OCI-LY7 (cell line): ENCODE results near the gene CNTNAP5. TPM values are rescaled to one million over a fixed set of nuclear protein-coding genes. Genes with fewer than 3 reads are reported as not detected.

Experiments
- BruUV-seq: library from RNA; stranded (reverse); fragments of 400-500 nt; replicated peaks from 2 replicates; lab custom pipeline; 2021; lab: Mats Ljungman, UMichigan
- CTCF ChIA-PET: fragments of 300-600 bp; sonication (Branson Sonifier 250); formaldehyde crosslinking; loops from one replicate; lab custom pipeline; 2022; ENCODE audit warnings: antibody characterized with exemption; ENCODE audit not compliant: unreplicated experiment; lab: Charles Lee
- POLR2A ChIA-PET: fragments of 300-600 bp; sonication (Branson Sonifier 250); formaldehyde crosslinking; loops from one replicate; lab custom pipeline; 2022; ENCODE audit warnings: antibody characterized with exemption; lab: Charles Lee
- DNase-seq: peaks from one replicate; pipeline ENCODE4 v3.0.0-alpha.2; 2015; ENCODE audit warnings: low spot score
- H2AFZ ChIP-seq: fragments of 200-600 bp; sonication (generic), shearing (Covaris generic); 2 replicates; pipeline ENCODE4 v1.6.1; 2014; ENCODE audit warnings: mild to moderate bottlenecking, antibody characterized with exemption, low read length, moderate library complexity
- H3K27ac ChIP-seq: fragments of 200-600 bp; sonication (generic); 2 replicates; pipeline ENCODE4 v1.5.1; 2014; ENCODE audit warnings: mixed run types, low read depth, mild to moderate bottlenecking, moderate library complexity, low read length, inconsistent platforms; ENCODE audit not compliant: poor library complexity, severe bottlenecking
- H3K36me3 ChIP-seq: fragments of 200-600 bp; sonication (generic); 2 replicates; pipeline ENCODE4 v1.6.1; 2014; ENCODE audit warnings: mild to moderate bottlenecking, antibody characterized with exemption, low read length, moderate library complexity, mixed read lengths; ENCODE audit not compliant: insufficient read depth
- H3K4me1 ChIP-seq: fragments of 200-600 bp; sonication (generic); 2 replicates; pipeline ENCODE4 v1.5.1; 2014; ENCODE audit warnings: mild to moderate bottlenecking, low read length; ENCODE audit not compliant: insufficient read depth, poor library complexity, severe bottlenecking
- H3K4me2 ChIP-seq: fragments of 200-600 bp; sonication (generic); 2 replicates; pipeline ENCODE4 v1.6.1; 2014; ENCODE audit warnings: mild to moderate bottlenecking, low read length
- H3K4me3 ChIP-seq: fragments of 200-600 bp; sonication (generic); 2 replicates; pipeline ENCODE4 v1.5.1; 2014; ENCODE audit warnings: mild to moderate bottlenecking, low read depth, low read length; ENCODE audit not compliant: poor library complexity, severe bottlenecking
- H3K79me2 ChIP-seq: fragments of 200-600 bp; sonication (generic); 2 replicates; pipeline ENCODE4 v1.6.1; 2016; ENCODE audit warnings: low read depth, mild to moderate bottlenecking, low read length, moderate library complexity, mixed read lengths; ENCODE audit not compliant: insufficient read depth
- H3K9me2 ChIP-seq: fragments of 200-600 bp; sonication (generic); 2 replicates; pipeline ENCODE4 v1.6.1; 2016; ENCODE audit warnings: mild to moderate bottlenecking, low read length, mixed read lengths; ENCODE audit not compliant: insufficient read depth
- H3K9me3 ChIP-seq: fragments of 200-600 bp; sonication (generic); 2 replicates; pipeline ENCODE4 v1.6.1; 2014; ENCODE audit warnings: mild to moderate bottlenecking, mixed run types, low read length, mixed read lengths
- H4K20me1 ChIP-seq: fragments of 200-600 bp; sonication (generic); 2 replicates; pipeline ENCODE4 v1.6.1; 2014; ENCODE audit warnings: mild to moderate bottlenecking, antibody characterized with exemption, low read length, moderate library complexity, mixed read lengths; ENCODE audit not compliant: insufficient read depth
- CTCF ChIP-seq: fragments of 200-600 bp; sonication (generic); conservative IDR thresholded peaks from 2 replicates; pipeline ENCODE4 v1.5.1; 2014; ENCODE audit warnings: mild to moderate bottlenecking, antibody characterized with exemption, low read length, moderate library complexity, mixed read lengths
- EZH2phosphoT487 ChIP-seq: fragments of 200-600 bp; sonication (generic); IDR thresholded peaks from 2 replicates; pipeline ENCODE4 v1.6.1; 2018; ENCODE audit warnings: low read depth, borderline replicate concordance, mild to moderate bottlenecking, mixed run types, antibody characterized with exemption, low read length, moderate library complexity, mixed read lengths
- intact Hi-C: fragments of 100-400 bp; cut with micrococcal nuclease; formaldehyde crosslinking; loops from one replicate; pipeline ENCODE4 v1.10.0; 2022; ENCODE audit not compliant: unreplicated experiment
- total RNA-seq, 2 experiments: library from RNA; depleted of rRNA in 1 of 2; stranded (reverse); fragments of >200 nt in 1 of 2; shearing (Covaris generic) in 1 of 2; gene quantifications; 2 replicates each; pipeline ENCODE4 v1.2.3, GENCODE V29; 2014 to 2022

CNTNAP5 gene
- total RNA-seq, 2 experiments from 2014 or later: not detected

GRCh38 chr2:124584615-124585014, 559.5 kb downstream of the CNTNAP5 start:
- DNase-seq: no peak
- ChIA-PET CTCF (no interaction called here), POLR2A (interaction anchor here (0.6 kb wide), 1 partner anchor 37 kb away, joined by 3 read pairs; no protein-coding TSS in a partner anchor)
- H3K4me3 ChIP-seq: no peak overlapping the region
- no peaks in the 10 kb centered on the region for H3K4me1 ChIP-seq
- intact Hi-C loops: no loop called here
- H3K79me2 ChIP-seq: no peaks in the 10 kb centered on the region
- no peak overlapping the region for H2AFZ ChIP-seq
- BruUV-seq: no TSS peak
- no peaks in the 10 kb centered on the region for H3K36me3 ChIP-seq
- H3K27ac ChIP-seq: no peak overlapping the region
- H3K4me2 ChIP-seq: no peak overlapping the region
- TF ChIP-seq EZH2phosphoT487: no peak
- no peak for TF ChIP-seq CTCF
- no peaks in the 10 kb centered on the region for H3K9me2 ChIP-seq
- no peaks in the 10 kb centered on the region for H3K9me3 ChIP-seq
- H4K20me1 ChIP-seq: no peaks in the 10 kb centered on the region

GRCh38 chr2:124585277-124585676, 560.2 kb downstream of the CNTNAP5 start:
- BruUV-seq: no TSS peak
- ChIA-PET CTCF (no interaction called here), POLR2A (interaction anchor here (0.6 kb wide), 2 partner anchors 1348 to 1893 kb away, joined by 3 to 7 read pairs; no protein-coding TSS in a partner anchor)
- no peak overlapping the region for H3K4me2 ChIP-seq
- no peak overlapping the region for H2AFZ ChIP-seq
- no peaks in the 10 kb centered on the region for H3K4me1 ChIP-seq
- no peaks in the 10 kb centered on the region for H4K20me1 ChIP-seq
- H3K79me2 ChIP-seq: no peaks in the 10 kb centered on the region
- no peaks in the 10 kb centered on the region for H3K36me3 ChIP-seq
- no peak overlapping the region for H3K27ac ChIP-seq
- H3K4me3 ChIP-seq: no peak overlapping the region
- no peak for DNase-seq
- intact Hi-C loops: no loop called here
- no peaks in the 10 kb centered on the region for H3K9me3 ChIP-seq
- TF ChIP-seq EZH2phosphoT487: no peak
- no peak for TF ChIP-seq CTCF
- no peaks in the 10 kb centered on the region for H3K9me2 ChIP-seq

- Histone ChIP-seq H3K36me3 (no peaks in the 10 kb centered on the region), H3K9me3 (no peaks in the 10 kb centered on the region), H3K4me3 (no peak overlapping the region), H2AFZ (no peak overlapping the region), H3K79me2 (no peaks in the 10 kb centered on the region), H3K4me2 (no peak overlapping the region), H3K27ac (no peak overlapping the region), H4K20me1 (no peaks in the 10 kb centered on the region), H3K4me1 (no peaks in the 10 kb centered on the region), H3K9me2 (no peaks in the 10 kb centered on the region)
- BruUV-seq: no TSS peak
- intact Hi-C loops: no loop called here
- TF ChIP-seq EZH2phosphoT487 (no peak), CTCF (no peak)
- CTCF ChIA-PET: no interaction called here
- POLR2A ChIA-PET: interaction anchor here (0.8 kb wide), 1 partner anchor 8 kb away, joined by 3 read pairs; no protein-coding TSS in a partner anchor
- no peak for DNase-seq
Observed at GRCh38 chr2:124586210-124586609, 561.1 kb downstream of the CNTNAP5 start.
